T-helper 2 cell treated with Interferon-gamma antibody and Interleukin-4, amounts not matched to agents 5 μg/mL and 100 μg/mL, for 36 hours (primary cell): ENCODE results near the gene PTPRA.
"Not testable (repeated sequence)": the region's sequence is repeated elsewhere in the genome, so short reads cannot be mapped to it uniquely, and the experiment has no call there.

Experiments
- DNase-seq: peaks from one replicate; pipeline ENCODE4 v3.0.0; 2021; ENCODE audit warnings: low spot score
- H3K27ac Mint-ChIP-seq: one replicate; pipeline ENCODE4 v1.8.0; 2021; ENCODE audit warnings: mild to moderate bottlenecking, mixed read lengths
- H3K27me3 Mint-ChIP-seq: one replicate; pipeline ENCODE4 v1.8.0; 2021; ENCODE audit warnings: low read depth, mixed read lengths
- H3K36me3 Mint-ChIP-seq: one replicate; pipeline ENCODE4 v1.8.0; 2021; ENCODE audit warnings: low read depth, mixed read lengths
- H3K4me1 Mint-ChIP-seq: one replicate; pipeline ENCODE4 v1.8.0; 2021; ENCODE audit warnings: low read depth, mixed read lengths
- H3K4me3 Mint-ChIP-seq: one replicate; pipeline ENCODE4 v1.8.0; 2022; ENCODE audit warnings: mild to moderate bottlenecking, moderate library complexity, mixed read lengths
- H3K9me3 Mint-ChIP-seq: one replicate; pipeline ENCODE4 v1.8.0; 2021; ENCODE audit warnings: mixed read lengths

Gene PTPRA

DNA sequence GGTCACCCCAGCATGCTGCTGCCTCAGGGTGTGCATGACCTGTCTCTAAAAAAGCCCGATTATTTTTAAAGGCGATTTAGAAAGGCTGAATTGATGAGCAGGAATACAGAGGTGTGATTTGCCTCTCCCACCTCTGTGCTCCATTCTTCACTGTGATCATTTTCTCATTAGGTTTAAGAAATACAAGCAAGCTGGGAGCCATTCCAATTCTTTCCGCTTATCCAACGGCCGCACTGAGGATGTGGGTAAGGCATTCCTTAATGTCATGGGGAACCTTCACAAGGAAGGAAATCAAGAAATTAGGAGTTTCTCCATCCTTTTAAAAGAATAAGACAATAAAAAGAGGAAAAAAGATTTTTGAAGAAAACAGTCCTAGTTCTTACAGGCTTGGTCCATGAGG is 114.6 kb downstream of the PTPRA start:
- Mint-ChIP-seq H3K27me3 (no peaks in the 10 kb centered on the region), H3K9me3 (no peaks in the 10 kb centered on the region), H3K27ac (no peak overlapping the region), H3K4me3 (no peak overlapping the region), H3K36me3 (peaks cover 55% of the 10 kb centered on the region), H3K4me1 (peaks cover 37% of the 10 kb centered on the region)
- no peak for DNase-seq

DNA sequence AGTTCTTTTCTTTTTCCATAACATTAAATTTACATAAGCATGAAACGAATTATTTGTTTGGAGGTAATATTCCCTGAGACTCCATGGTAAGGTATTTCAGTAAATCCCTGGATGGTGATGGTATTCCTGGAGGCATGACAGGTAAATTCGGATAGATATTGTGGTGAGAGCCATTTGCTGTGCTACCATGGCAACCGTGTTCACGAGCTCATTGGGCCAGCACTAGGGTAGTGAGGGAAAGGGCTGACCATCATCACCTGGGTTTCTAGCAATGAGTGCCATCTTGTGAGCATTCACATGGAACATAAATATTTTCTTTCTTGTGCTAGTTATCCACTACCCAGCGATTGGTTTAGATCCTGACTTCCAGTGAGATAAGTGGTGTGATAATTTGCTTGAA is 118.3 kb downstream of the PTPRA start:
- DNase-seq: no peak
- Mint-ChIP-seq H3K4me3 (no peak overlapping the region), H3K27ac (no peak overlapping the region), H3K36me3 (peaks cover 75% of the 10 kb centered on the region), H3K27me3 (no peaks in the 10 kb centered on the region), H3K4me1 (peaks cover 33% of the 10 kb centered on the region), H3K9me3 (no peaks in the 10 kb centered on the region)

DNA sequence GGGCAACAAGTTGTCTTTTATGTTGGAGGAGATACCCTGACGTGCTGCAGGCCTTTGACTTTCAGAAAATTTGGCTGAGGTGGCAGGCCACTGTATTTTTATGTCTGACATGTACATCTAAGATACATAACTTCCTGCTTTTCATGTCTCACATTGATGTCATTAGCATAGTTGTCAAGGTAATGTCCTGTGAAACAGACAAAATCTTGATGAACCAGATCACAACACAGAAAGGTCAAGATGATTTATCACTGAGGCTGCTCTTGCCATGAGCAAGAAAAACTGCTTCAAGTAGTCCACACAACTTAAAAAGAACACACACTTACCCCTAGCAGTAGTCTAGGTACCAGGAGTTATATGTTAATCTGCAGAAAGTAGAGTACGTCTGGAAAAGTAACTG is 120.0 kb downstream of the PTPRA start:
- Mint-ChIP-seq H3K4me3 (no peak overlapping the region), H3K27ac (no peak overlapping the region), H3K36me3 (peaks cover 66% of the 10 kb centered on the region), H3K9me3 (no peaks in the 10 kb centered on the region), H3K27me3 (no peaks in the 10 kb centered on the region), H3K4me1 (peaks cover 22% of the 10 kb centered on the region)
- no peak for DNase-seq

DNA sequence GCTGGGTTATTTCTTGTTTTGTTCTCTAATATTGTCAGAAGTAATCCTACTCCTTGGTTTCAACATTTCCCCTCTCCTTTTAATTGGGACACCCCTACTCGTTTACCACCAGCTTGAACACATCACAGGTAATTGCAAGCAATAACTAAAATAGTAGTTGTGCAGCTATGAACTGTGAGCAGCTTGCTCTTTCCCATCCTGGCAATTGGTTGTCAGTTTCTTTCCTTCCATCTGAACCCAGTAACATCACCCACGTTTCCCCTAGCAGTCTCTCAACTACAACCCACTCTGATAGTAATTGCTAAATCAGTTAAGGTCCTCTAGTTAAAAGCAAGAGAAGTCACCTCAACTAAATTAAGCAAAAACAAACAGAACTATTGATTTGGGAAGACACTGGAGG is 122.5 kb downstream of the PTPRA start:
- H3K9me3 Mint-ChIP-seq: no peaks in the 10 kb centered on the region

DNA sequence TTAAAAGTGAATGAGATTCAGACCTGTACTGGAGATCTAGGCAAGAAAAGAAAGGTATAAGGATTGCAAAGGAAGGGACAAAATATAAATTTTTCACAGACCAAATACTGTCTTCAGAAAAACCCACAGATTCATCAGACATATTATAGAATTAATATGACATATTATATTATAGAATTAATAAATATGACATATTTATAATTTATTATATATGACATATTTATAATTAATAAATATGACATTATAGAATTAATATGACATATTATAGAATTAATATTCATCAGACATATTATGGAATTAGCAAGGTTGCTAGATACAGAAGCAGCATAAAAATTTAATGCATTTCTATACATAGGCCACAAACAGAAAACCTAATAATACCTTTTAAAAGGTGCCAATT is 125.4 kb downstream of the PTPRA start:
- no peak for DNase-seq
- Mint-ChIP-seq H3K36me3 (peaks cover 32% of the 10 kb centered on the region), H3K9me3 (no peaks in the 10 kb centered on the region), H3K27me3 (no peaks in the 10 kb centered on the region), H3K4me1 (peaks cover 4% of the 10 kb centered on the region), H3K4me3 (no peak overlapping the region), H3K27ac (no peak overlapping the region)

More for the DNA sequence above, 122.5 kb downstream of the PTPRA start:
- DNase-seq: no peak
- no peaks in the 10 kb centered on the region for H3K27me3 Mint-ChIP-seq
- peaks cover 48% of the 10 kb centered on the region for H3K36me3 Mint-ChIP-seq
- no peak overlapping the region for H3K4me3 Mint-ChIP-seq
- H3K4me1 Mint-ChIP-seq: peaks cover 4% of the 10 kb centered on the region
- no peak overlapping the region for H3K27ac Mint-ChIP-seq

DNA sequence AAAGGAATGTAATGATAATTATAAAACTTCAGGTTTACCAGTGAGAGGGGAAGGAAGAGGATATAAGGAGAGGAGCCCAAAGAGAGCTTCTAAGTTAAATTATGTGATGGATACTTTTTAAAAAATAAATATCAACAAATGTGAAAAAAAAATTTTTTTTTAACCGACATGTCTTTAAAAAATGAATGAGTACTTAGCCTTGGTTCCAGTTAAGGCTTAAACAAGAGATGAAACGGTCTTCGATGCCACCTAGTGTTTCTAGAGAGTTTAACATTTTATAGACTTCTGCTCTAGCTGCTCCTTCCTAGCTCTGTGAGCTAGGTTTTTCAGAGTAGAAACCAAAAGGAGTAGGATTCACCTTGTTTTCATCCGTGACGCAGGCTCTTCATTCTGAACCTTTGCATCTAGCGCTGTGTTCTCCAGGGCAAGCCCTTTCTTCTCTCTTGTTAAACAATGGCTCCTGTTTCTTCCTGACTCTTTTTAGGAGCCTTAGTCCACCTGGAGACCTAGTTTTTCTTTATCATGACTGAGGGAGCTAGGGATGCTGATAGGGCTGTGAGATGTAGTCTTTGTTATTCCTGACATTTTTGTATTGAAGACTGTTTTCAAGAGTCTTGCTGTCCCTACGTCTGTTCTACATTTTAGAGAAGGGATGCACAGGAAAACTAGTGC is 127.7 kb downstream of the PTPRA start:
- H3K27ac Mint-ChIP-seq: no peak overlapping the region
- H3K4me3 Mint-ChIP-seq: no peak overlapping the region
- no peaks in the 10 kb centered on the region for H3K27me3 Mint-ChIP-seq
- H3K4me1 Mint-ChIP-seq: peaks cover 2% of the 10 kb centered on the region
- H3K9me3 Mint-ChIP-seq: no peaks in the 10 kb centered on the region
- H3K36me3 Mint-ChIP-seq: peaks cover 21% of the 10 kb centered on the region
- DNase-seq: no peak

DNA sequence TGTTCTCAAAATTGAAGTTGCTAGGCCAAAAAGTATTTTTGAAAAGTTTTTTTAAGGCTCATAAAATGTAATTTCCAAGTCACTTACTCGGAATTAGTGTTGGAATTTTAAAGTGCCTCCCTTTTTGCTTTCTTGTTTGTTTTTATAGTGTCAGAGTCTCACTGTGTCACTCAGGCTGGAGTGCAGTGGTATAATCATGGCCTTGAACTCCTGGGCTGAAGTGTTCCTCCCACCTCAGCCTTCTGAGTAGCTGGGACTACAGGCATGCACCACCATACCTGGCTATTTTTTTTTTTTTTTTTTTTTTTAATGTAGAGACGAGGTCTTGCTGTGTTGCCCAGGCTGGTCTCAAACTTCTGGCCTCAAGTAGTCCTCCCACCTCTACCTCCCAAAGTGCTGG is 130.1 kb downstream of the PTPRA start:
- Mint-ChIP-seq H3K36me3 (peaks cover 23% of the 10 kb centered on the region), H3K9me3 (no peaks in the 10 kb centered on the region), H3K27me3 (no peaks in the 10 kb centered on the region), H3K4me1 (peaks cover 4% of the 10 kb centered on the region), H3K4me3 (no peak overlapping the region), H3K27ac (no peak overlapping the region)
- no peak for DNase-seq

DNA sequence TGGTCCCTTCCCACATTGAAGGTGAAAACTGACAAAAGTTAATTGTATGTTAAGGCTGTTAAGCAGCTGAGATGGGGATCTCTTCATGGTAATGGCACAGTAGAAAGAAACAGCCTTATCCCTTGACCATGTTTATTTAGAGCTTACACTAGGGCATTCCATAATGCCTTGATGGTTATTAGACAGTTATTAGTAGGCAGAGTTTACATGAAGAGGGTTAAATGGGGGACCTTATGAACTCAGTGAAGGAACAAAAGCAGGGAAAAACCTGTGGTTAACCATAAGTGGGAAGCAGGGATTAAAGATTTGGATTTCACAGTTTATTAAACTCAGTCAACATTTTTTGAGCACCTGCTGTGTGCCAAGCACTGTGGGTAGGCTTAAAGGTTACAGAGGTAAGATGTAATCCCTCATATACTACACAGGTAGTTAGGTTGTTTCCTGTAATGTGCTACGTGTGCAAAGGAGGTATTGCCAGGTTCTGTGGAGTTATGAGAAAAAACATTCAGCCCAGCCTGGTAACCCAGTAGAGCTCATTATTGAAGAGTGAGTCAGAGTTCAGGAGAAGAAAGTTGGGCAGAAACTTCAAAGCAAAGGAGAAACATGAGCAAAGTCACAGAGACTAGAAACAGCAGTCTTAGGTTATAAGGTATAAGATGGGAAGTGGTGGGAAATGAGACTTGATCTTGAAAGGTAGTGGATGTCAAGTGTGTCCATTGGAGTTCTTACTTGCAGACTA is 137.9 kb downstream of the PTPRA start:
- Mint-ChIP-seq H3K4me3 (peak overlapping the region; percentile 8), H3K36me3 (peaks cover 44% of the 10 kb centered on the region), H3K4me1 (peaks cover 42% of the 10 kb centered on the region), H3K27ac (peak overlapping the region; percentile 73), H3K27me3 (no peaks in the 10 kb centered on the region), H3K9me3 (no peaks in the 10 kb centered on the region)
- DNase-seq: peak; percentile 43

DNA sequence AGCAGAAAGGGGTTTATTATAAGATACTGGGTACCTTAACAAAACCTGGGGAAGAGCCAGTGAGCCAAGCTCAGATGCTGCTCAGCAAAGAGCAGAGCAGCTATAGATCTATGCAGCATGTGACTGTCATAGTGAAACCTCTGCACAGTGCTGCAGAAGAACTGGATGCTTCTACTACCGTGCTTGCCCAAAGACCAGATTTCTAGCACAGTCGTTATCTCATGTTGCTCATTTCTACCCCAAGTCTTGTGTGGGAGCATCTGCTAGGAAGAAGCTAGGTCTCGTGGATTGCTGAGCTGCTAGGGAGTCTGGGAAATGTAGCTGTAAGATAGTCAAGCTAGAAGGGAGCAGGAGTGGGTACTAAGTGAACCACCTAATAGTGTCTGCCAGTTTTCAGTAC is 138.5 kb downstream of the PTPRA start:
- Mint-ChIP-seq H3K4me1 (peaks cover 44% of the 10 kb centered on the region), H3K9me3 (no peaks in the 10 kb centered on the region), H3K27me3 (no peaks in the 10 kb centered on the region), H3K4me3 (no peak overlapping the region), H3K36me3 (peaks cover 45% of the 10 kb centered on the region), H3K27ac (peak overlapping the region; percentile 73)
- DNase-seq: peak; percentile 60

DNA sequence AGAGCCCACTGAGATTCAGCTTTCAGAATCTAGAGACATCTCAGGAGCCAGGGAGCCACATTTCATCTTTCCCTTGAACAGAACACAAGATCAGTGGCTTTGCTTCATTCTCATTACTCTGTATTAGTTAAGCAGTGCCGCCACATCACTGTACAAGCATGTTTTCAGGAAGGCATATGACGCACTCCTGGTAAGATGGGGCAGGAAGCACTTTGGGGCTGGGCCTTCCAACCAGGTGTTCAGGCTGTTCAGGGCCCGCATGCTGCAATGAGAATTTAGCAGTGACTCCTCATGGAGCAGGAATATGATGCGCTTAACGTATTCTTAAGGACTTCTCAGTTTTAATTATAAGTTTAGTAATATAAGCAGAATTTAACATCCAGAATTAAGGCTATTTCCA is 140.5 kb downstream of the PTPRA start:
- peaks cover 49% of the 10 kb centered on the region for H3K36me3 Mint-ChIP-seq
- DNase-seq: no peak
- peaks cover 42% of the 10 kb centered on the region for H3K4me1 Mint-ChIP-seq
- H3K27ac Mint-ChIP-seq: peak overlapping the region; percentile 37
- H3K4me3 Mint-ChIP-seq: no peak overlapping the region
- no peaks in the 10 kb centered on the region for H3K27me3 Mint-ChIP-seq
- H3K9me3 Mint-ChIP-seq: no peaks in the 10 kb centered on the region

DNA sequence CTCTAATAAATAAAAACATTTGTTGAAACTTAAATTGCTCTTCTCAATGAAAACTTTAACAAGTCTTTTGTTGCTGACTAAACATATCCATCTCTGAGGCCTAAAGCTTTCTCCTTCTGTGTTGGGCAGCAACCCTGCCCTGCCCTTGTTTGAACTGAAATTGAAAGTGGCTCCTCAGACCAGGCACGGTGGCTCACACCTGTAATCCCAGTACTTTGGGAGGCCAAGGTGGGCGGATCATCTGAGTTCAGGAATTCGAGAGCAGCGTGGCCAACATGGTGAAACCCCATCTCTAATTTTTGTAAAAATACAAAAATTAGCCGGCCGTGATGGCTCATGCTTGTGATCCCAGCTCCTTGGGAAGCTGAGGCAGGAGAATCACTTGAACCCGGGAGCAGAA is 140.9 kb downstream of the PTPRA start:
- H3K4me3 Mint-ChIP-seq: no peak overlapping the region
- H3K36me3 Mint-ChIP-seq: peaks cover 45% of the 10 kb centered on the region
- peak overlapping the region; percentile 43 for H3K27ac Mint-ChIP-seq

DNA sequence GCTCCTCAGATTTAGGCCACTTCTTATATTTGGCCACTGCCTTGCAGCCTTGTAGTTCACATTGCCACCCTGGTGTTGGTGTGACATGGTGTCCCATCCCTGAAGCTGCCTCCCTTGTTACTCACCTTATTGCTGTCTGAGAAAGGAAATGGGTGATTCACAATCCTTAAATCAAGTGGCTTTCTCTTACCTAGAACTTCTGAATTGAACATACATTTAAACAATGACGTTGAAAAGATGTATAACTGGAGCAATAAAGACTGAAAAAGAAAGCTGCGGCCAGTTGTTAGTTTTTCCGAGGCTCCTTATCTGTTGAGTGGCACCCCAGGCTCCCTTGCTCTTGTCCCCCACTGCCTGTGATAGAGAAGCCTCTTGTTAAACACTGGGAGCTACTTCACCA is 141.4 kb downstream of the PTPRA start:
- DNase-seq: peak; percentile 70
- Mint-ChIP-seq H3K27me3 (no peaks in the 10 kb centered on the region), H3K9me3 (no peaks in the 10 kb centered on the region), H3K27ac (peak overlapping the region; percentile 78), H3K4me3 (peak overlapping the region; percentile 39), H3K4me1 (peaks cover 34% of the 10 kb centered on the region), H3K36me3 (peaks cover 40% of the 10 kb centered on the region)

More for the DNA sequence above, 140.9 kb downstream of the PTPRA start:
- no peak for DNase-seq
- peaks cover 38% of the 10 kb centered on the region for H3K4me1 Mint-ChIP-seq
- H3K27me3 Mint-ChIP-seq: no peaks in the 10 kb centered on the region
- no peaks in the 10 kb centered on the region for H3K9me3 Mint-ChIP-seq

DNA sequence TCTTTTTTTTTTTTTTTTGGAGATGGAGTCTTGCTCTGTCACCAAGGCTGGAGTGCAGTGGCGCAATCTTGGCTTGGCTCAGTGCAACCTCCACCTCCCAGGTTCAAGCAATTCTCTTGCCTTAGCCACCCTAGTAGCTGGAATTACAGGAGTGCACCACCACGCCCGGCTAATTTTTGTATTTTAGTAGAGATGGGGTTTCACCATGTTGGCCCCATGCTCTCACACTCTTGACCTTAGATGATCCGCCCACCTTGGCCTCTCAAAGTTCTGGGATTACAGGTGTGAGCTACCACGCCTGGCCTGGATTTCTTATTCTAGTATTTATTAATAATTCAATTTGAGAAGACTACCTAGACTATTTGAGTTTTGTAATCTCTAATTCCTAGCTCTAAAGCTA is 142.0 kb downstream of the PTPRA start:
- not testable (repeated sequence) for H3K27me3 Mint-ChIP-seq, H3K4me3 Mint-ChIP-seq, DNase-seq, H3K9me3 Mint-ChIP-seq
- H3K36me3 Mint-ChIP-seq: peaks cover 37% of the 10 kb centered on the region
- peak overlapping the region; percentile 78 for H3K27ac Mint-ChIP-seq
- peaks cover 34% of the 10 kb centered on the region for H3K4me1 Mint-ChIP-seq

DNA sequence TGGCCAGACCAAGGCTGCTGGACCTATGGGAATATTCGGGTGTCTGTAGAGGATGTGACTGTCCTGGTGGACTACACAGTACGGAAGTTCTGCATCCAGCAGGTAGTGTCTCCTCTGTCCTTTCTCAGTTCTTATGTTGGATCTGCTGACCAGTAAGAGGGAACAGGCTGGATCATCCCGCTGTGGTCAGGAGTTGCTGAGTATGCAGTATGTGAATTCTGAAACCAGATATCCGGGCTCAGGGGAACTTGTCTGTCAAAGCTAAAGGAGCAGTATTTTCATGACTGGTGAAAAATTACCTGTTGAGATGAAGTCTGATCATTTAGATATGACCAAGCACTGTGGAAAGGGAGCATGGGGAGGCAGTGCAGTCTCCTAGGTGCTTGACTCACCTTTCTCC is 148.0 kb downstream of the PTPRA start:
- H3K36me3 Mint-ChIP-seq: peaks cover 43% of the 10 kb centered on the region
- no peaks in the 10 kb centered on the region for H3K27me3 Mint-ChIP-seq
- no peaks in the 10 kb centered on the region for H3K9me3 Mint-ChIP-seq
- no peak overlapping the region for H3K27ac Mint-ChIP-seq
- peaks cover 2% of the 10 kb centered on the region for H3K4me1 Mint-ChIP-seq
- no peak for DNase-seq
- H3K4me3 Mint-ChIP-seq: no peak overlapping the region
